Measurements from ENCODE around the gene TEX9. TPM values are rescaled to one million over a fixed set of nuclear protein-coding genes. Genes with fewer than 3 reads are reported as not detected.

TEX9 gene
- polyA plus RNA-seq, 1 donor (not counting 4 experiments of a cell fraction or from before 2014, with no cell fraction given): 3.4 TPM

DNA sequence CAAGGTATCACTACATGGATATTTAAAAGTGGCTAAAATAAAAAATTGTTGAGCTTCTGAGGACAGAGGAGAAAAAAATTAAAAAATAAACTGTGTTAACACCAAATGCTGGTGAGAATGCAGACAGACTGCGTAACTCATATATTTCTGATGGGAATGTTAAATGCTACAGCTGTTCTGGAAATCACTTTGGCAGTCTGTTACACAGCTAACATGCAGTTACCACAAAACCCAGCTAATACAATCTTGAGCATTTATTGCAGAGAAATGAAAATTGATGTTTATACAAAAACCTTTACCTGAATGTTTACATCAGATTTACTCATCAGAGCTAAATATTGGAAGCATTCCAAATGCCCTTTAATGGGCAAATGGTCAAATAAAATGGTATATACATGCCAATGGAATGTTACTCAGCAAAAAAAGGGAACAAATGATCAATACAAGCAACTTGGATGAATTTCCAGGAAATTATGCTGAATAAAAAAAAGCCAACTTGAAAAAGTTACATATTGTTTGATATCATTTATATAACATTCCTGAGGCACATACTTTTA is 75.1 kb downstream of the TEX9 start:
- Histone ChIP-seq H3K4me1 (ENCODE audit: control insufficient read depth, extremely low read depth, insufficient read depth, low read length) (no peaks in the 10 kb centered on the region), H3K9me3 (ENCODE audit: control insufficient read depth, low read depth, low read length) (no peaks in the 10 kb centered on the region), H3K27me3 (ENCODE audit: control insufficient read depth, extremely low read depth, insufficient read depth, low read length) (no peaks in the 10 kb centered on the region), H3K27ac (ENCODE audit: control insufficient read depth, insufficient read depth, low read length) (no peak overlapping the region), H4K20me1 (ENCODE audit: control insufficient read depth, extremely low read depth, insufficient read depth, low read length) (no peaks in the 10 kb centered on the region), H2AFZ (ENCODE audit: control insufficient read depth, low read length) (no peak overlapping the region), H3K4me3 (ENCODE audit: control insufficient read depth in 2 of 3, extremely low read depth in 1 of 3, insufficient read depth in 2 of 3, low read depth in 1 of 3, low read length in 3 of 3) (no peak overlapping the region), H3K79me2 (ENCODE audit: control insufficient read depth, insufficient read depth, low read length) (no peaks in the 10 kb centered on the region), H3K36me3 (ENCODE audit: control insufficient read depth in 2 of 2, extremely low read depth in 1 of 2, insufficient read depth in 2 of 2, low read length in 2 of 2) (no peaks in the 10 kb centered on the region), H3K4me2 (ENCODE audit: control insufficient read depth, extremely low read depth, insufficient read depth, low read depth, low read length) (no peak overlapping the region), H3K9me1 (ENCODE audit: control insufficient read depth, extremely low read depth, insufficient read depth, low read length) (no peaks in the 10 kb centered on the region), H3K9ac (ENCODE audit: control insufficient read depth, extremely low read depth, insufficient read depth, low read length) (no peak overlapping the region)
- DNase-seq (ENCODE audit: low read depth, low spot score) (no peak), FAIRE-seq (no peak)
- TF ChIP-seq, protein P1, sequence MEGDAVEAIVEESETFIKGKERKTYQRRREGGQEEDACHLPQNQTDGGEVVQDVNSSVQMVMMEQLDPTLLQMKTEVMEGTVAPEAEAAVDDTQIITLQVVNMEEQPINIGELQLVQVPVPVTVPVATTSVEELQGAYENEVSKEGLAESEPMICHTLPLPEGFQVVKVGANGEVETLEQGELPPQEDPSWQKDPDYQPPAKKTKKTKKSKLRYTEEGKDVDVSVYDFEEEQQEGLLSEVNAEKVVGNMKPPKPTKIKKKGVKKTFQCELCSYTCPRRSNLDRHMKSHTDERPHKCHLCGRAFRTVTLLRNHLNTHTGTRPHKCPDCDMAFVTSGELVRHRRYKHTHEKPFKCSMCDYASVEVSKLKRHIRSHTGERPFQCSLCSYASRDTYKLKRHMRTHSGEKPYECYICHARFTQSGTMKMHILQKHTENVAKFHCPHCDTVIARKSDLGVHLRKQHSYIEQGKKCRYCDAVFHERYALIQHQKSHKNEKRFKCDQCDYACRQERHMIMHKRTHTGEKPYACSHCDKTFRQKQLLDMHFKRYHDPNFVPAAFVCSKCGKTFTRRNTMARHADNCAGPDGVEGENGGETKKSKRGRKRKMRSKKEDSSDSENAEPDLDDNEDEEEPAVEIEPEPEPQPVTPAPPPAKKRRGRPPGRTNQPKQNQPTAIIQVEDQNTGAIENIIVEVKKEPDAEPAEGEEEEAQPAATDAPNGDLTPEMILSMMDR (optimal IDR thresholded peaks at IDR 0.05 in 1 of 3, IDR thresholded peaks at IDR 0.05 in 1 of 3, conservative IDR thresholded peaks at IDR 0.05 in 1 of 3; ENCODE audit: extremely low read depth in 1 of 3, insufficient read depth in 2 of 3, low read length in 3 of 3): no peak
- TF ChIP-seq EZH2 (IDR thresholded peaks at IDR 0.05; ENCODE audit: low read length): no peak
- dilution Hi-C loops (cut with MboI; ENCODE audit: extremely low pct_ligation_motif_present, low sequenced_read_pairs): no loop called here

DNA sequence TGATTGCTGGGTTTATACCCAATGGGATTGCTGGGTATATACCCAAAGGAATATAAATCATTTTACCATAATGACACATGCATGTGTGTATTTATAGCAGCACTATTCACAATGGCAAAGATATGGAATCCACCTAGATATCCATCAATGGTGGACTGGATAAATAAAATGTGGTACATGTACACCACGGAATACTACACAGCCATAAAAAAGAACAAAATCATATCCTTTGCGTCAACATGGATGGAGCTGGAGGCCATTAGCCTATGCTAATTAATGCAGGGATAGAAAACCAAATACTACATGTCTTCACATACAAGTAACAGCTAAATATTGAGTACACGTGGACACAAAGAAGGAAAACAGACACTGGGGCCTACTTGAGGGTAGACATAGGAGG is 77.1 kb downstream of the TEX9 start:
- Histone ChIP-seq H3K27me3 (ENCODE audit: control insufficient read depth, extremely low read depth, insufficient read depth, low read length) (no peaks in the 10 kb centered on the region), H4K20me1 (ENCODE audit: control insufficient read depth, extremely low read depth, insufficient read depth, low read length) (no peaks in the 10 kb centered on the region), H3K9me1 (ENCODE audit: control insufficient read depth, extremely low read depth, insufficient read depth, low read length) (no peaks in the 10 kb centered on the region), H2AFZ (ENCODE audit: control insufficient read depth, low read length) (no peak overlapping the region), H3K4me2 (ENCODE audit: control insufficient read depth, extremely low read depth, insufficient read depth, low read depth, low read length) (no peak overlapping the region), H3K36me3 (ENCODE audit: control insufficient read depth in 2 of 2, extremely low read depth in 1 of 2, insufficient read depth in 2 of 2, low read length in 2 of 2) (no peaks in the 10 kb centered on the region), H3K79me2 (ENCODE audit: control insufficient read depth, insufficient read depth, low read length) (no peaks in the 10 kb centered on the region), H3K9ac (ENCODE audit: control insufficient read depth, extremely low read depth, insufficient read depth, low read length) (no peak overlapping the region), H3K9me3 (ENCODE audit: control insufficient read depth, low read depth, low read length) (no peaks in the 10 kb centered on the region), H3K4me1 (ENCODE audit: control insufficient read depth, extremely low read depth, insufficient read depth, low read length) (no peaks in the 10 kb centered on the region), H3K27ac (ENCODE audit: control insufficient read depth, insufficient read depth, low read length) (no peak overlapping the region), H3K4me3 (ENCODE audit: control insufficient read depth in 2 of 3, extremely low read depth in 1 of 3, insufficient read depth in 2 of 3, low read depth in 1 of 3, low read length in 3 of 3) (no peak overlapping the region)
- DNase-seq (ENCODE audit: low read depth, low spot score) (no peak), FAIRE-seq (no peak)
- dilution Hi-C loops (cut with MboI; ENCODE audit: extremely low pct_ligation_motif_present, low sequenced_read_pairs): no loop called here
- no peak for TF ChIP-seq EZH2 (IDR thresholded peaks at IDR 0.05; ENCODE audit: low read length)
- TF ChIP-seq, protein P1 (optimal IDR thresholded peaks at IDR 0.05 in 1 of 3, IDR thresholded peaks at IDR 0.05 in 1 of 3, conservative IDR thresholded peaks at IDR 0.05 in 1 of 3; ENCODE audit: extremely low read depth in 1 of 3, insufficient read depth in 2 of 3, low read length in 3 of 3): no peak
